PC-3 (cell line): ENCODE data around the gene RCOR1. TPM values are rescaled to one million over a fixed set of nuclear protein-coding genes. Genes with fewer than 3 reads are reported as not detected.

Experiments used
- ATAC-seq: fragments of 200-7000 bp; cut with Tn5 transposase; 2 replicates; pipeline ENCODE4 v1.9.1; 2020; ENCODE audit warnings: mild to moderate bottlenecking, moderate library complexity
- BruUV-seq: library from RNA; stranded (reverse); fragments of 400-500 nt; replicated peaks from 2 replicates; lab custom pipeline; 2021; lab: Mats Ljungman, UMichigan
- CTCF ChIA-PET: fragments of 300-600 bp; sonication (Branson Sonifier 250); formaldehyde crosslinking; loops from one replicate; lab custom pipeline; 2022; ENCODE audit warnings: antibody characterized with exemption; lab: Charles Lee
- POLR2A ChIA-PET: fragments of 300-600 bp; sonication (Branson Sonifier 250); formaldehyde crosslinking; loops from one replicate; lab custom pipeline; 2022; ENCODE audit warnings: antibody characterized with exemption; ENCODE audit not compliant: unreplicated experiment; lab: Charles Lee
- DNase-seq: peaks from one replicate; pipeline ENCODE4 v3.0.0-alpha.2; 2015
- H2AFZ ChIP-seq: fragments of 300-600 bp; sonication (generic); 2 replicates; pipeline ENCODE4 v1.6.0; 2016; ENCODE audit warnings: antibody characterized with exemption, low read length
- H3F3A ChIP-seq: fragments of 300-600 bp; sonication (generic); one replicate; pipeline ENCODE4 v1.6.0; 2017; ENCODE audit warnings: antibody characterized with exemption, low read length, control low read depth, mild to moderate bottlenecking; ENCODE audit not compliant: unreplicated experiment
- H3K27ac ChIP-seq: fragments of 300-600 bp; sonication (generic); 2 replicates; pipeline ENCODE4 v1.5.1; 2016; ENCODE audit warnings: mild to moderate bottlenecking, low read length
- H3K27me3 ChIP-seq: fragments of 300-600 bp; sonication (generic); 2 replicates; pipeline ENCODE4 v1.6.1; 2016; ENCODE audit warnings: low read length, mixed read lengths
- H3K36me3 ChIP-seq: fragments of 300-600 bp; sonication (generic); 2 replicates; pipeline ENCODE4 v1.6.1; 2016; ENCODE audit warnings: low read depth, mixed run types, low read length, mixed read lengths
- H3K4me1 ChIP-seq: fragments of 300-600 bp; sonication (generic); 2 replicates; pipeline ENCODE4 v1.5.1; 2016; ENCODE audit warnings: low read length; ENCODE audit not compliant: insufficient read depth
- H3K4me2 ChIP-seq: fragments of 300-600 bp; sonication (generic); 2 replicates; pipeline ENCODE4 v1.6.0; 2016; ENCODE audit warnings: low read length
- H3K4me3 ChIP-seq: fragments of 300-600 bp; sonication (generic); 2 replicates; pipeline ENCODE4 v1.5.1; 2016; ENCODE audit warnings: mild to moderate bottlenecking, low read length, mixed read lengths
- H3K79me2 ChIP-seq: fragments of 300-600 bp; sonication (generic); 2 replicates; pipeline ENCODE4 v1.6.1; 2017; ENCODE audit warnings: low read length, mixed read lengths
- H3K9ac ChIP-seq: fragments of 300-600 bp; sonication (generic); 2 replicates; pipeline ENCODE4 v1.6.0; 2016; ENCODE audit warnings: mild to moderate bottlenecking, low read length
- H3K9me2 ChIP-seq: fragments of 300-600 bp; sonication (generic); replicated peaks from 2 replicates; pipeline ENCODE4 v1.6.1; 2016; ENCODE audit warnings: mixed run types, low read length, mixed read lengths
- H3K9me3 ChIP-seq: fragments of 300-600 bp; sonication (generic); 2 replicates; pipeline ENCODE4 v1.6.1; 2016; ENCODE audit warnings: low read length, mixed read lengths
- H4K20me1 ChIP-seq: fragments of 300-600 bp; sonication (generic); 2 replicates; pipeline ENCODE4 v1.6.1; 2016; ENCODE audit warnings: low read length, mixed read lengths
- CTCF ChIP-seq: fragments of 300-600 bp; sonication (generic); conservative IDR thresholded peaks from 2 replicates; pipeline ENCODE4 v1.5.1; 2017; ENCODE audit warnings: antibody characterized with exemption, low read depth, mild to moderate bottlenecking, low read length
- EZH2 ChIP-seq: fragments of 300-600 bp; sonication (generic); IDR thresholded peaks from one replicate; pipeline ENCODE4 v1.6.1; 2017; ENCODE audit warnings: antibody characterized with exemption, mild to moderate bottlenecking, low read length; ENCODE audit not compliant: unreplicated experiment
- EZH2phosphoT487 ChIP-seq: fragments of 300-600 bp; sonication (generic); IDR thresholded peaks from 2 replicates; pipeline ENCODE4 v1.6.1; 2018; ENCODE audit warnings: mild to moderate bottlenecking, antibody characterized with exemption, low read length, borderline replicate concordance
- intact Hi-C: fragments of 100-400 bp; cut with micrococcal nuclease; formaldehyde crosslinking; loops from 2 replicates; pipeline ENCODE4 v1.9.0; 2023
- total RNA-seq: library from RNA; depleted of rRNA; stranded (reverse); fragments of >200 nt; gene quantifications from 2 replicates; pipeline ENCODE4 v1.2.3, GENCODE V29; 2014; rRNA removed

Gene RCOR1
- total RNA-seq, 1 experiment from 2014 or later = 22.2 TPM

- Histone ChIP-seq H3K27ac (no peak overlapping the region), H3K36me3 (no peaks in the 10 kb centered on the region), H3K9me3 (no peaks in the 10 kb centered on the region), H3F3A (no peaks in the 10 kb centered on the region), H3K4me2 (peak overlapping the region; percentile 93), H3K79me2 (peaks cover 63% of the 10 kb centered on the region), H3K4me1 (peaks cover 29% of the 10 kb centered on the region), H2AFZ (no peak overlapping the region), H3K4me3 (peak overlapping the region; percentile 81), H3K27me3 (no peaks in the 10 kb centered on the region), H3K9ac (peak overlapping the region; percentile 87), H4K20me1 (peaks cover 32% of the 10 kb centered on the region), H3K9me2 (no peaks in the 10 kb centered on the region)
- ChIA-PET CTCF (no interaction called here), POLR2A (no interaction called here)
- no TSS peak for BruUV-seq
- intact Hi-C loops = loop anchor here (5.0 to 10.0 kb wide), 2 partner anchors 82 to 136 kb away; no protein-coding TSS in a partner anchor
- TF ChIP-seq CTCF (no peak), EZH2phosphoT487 (no peak), EZH2 (no peak)
- ATAC-seq (no peak), DNase-seq (no peak)
Measured at GRCh38 chr14:102779084-102779462, 186.6 kb downstream of the RCOR1 start.

GRCh38 chr14:102779574-102780315, 187.3 kb downstream of the RCOR1 start:
- no peaks in the 10 kb centered on the region for H3K9me2 ChIP-seq
- DNase-seq = no peak
- peak overlapping the region; percentile 81 for H3K4me3 ChIP-seq
- no peak overlapping the region for H2AFZ ChIP-seq
- BruUV-seq = no TSS peak
- no peak for ATAC-seq
- CTCF ChIA-PET = no interaction called here
- H3K27me3 ChIP-seq = no peaks in the 10 kb centered on the region
- peaks cover 70% of the 10 kb centered on the region for H3K79me2 ChIP-seq
- intact Hi-C loops = loop anchor here (5.0 to 10.0 kb wide), 2 partner anchors 82 to 135 kb away; no protein-coding TSS in a partner anchor
- peak overlapping the region; percentile 93 for H3K4me2 ChIP-seq
- peaks cover 32% of the 10 kb centered on the region for H4K20me1 ChIP-seq
- peaks cover 23% of the 10 kb centered on the region for H3K4me1 ChIP-seq
- H3K27ac ChIP-seq = no peak overlapping the region
- no peaks in the 10 kb centered on the region for H3K36me3 ChIP-seq
- H3K9ac ChIP-seq = no peak overlapping the region; the same call in 1 of the 2 replicates
- no peaks in the 10 kb centered on the region for H3F3A ChIP-seq
- no peak for TF ChIP-seq EZH2
- TF ChIP-seq CTCF = no peak
- TF ChIP-seq EZH2phosphoT487 = no peak
- POLR2A ChIA-PET = no interaction called here
- H3K9me3 ChIP-seq = no peaks in the 10 kb centered on the region

Other genes with a start within 250 kb of the RCOR1 start
- gene CINP, start 229.8 kb upstream of the RCOR1 start, total RNA-seq = 76.9 and 83.6 TPM in 2 replicates
- gene TECPR2, start 229.7 kb upstream of the RCOR1 start, total RNA-seq = 15.7 and 16.7 TPM in 2 replicates
- 52.6 and 87.6 TPM in 2 replicates for gene ANKRD9, start 82.9 kb upstream of the RCOR1 start, total RNA-seq
- gene TRAF3, start 184.8 kb downstream of the RCOR1 start, total RNA-seq = 19.4 and 35.0 TPM in 2 replicates